AG04449 (cell line): ENCODE data around the gene RUFY3.

Experiments used
- CTCF ChIA-PET: fragments of 350-600 bp; formaldehyde crosslinking; extraction: SDS; loops from one replicate; lab custom pipeline; 2021; ENCODE audit warnings: antibody characterized with exemption; lab: Yijun Ruan, JAX
- POLR2A ChIA-PET: fragments of 400-600, 350-600 bp; formaldehyde crosslinking; extraction: SDS; loops from one replicate; lab custom pipeline; 2020; ENCODE audit warnings: antibody characterized with exemption, inconsistent platforms; lab: Yijun Ruan, JAX
- DNase-seq: peaks from one replicate; pipeline ENCODE4 v3.0.0-alpha.2; 2010; ENCODE audit warnings: low read depth, low spot score
- H3K4me3 ChIP-seq: 2 replicates; pipeline ENCODE4 v1.5.1; 2011; ENCODE audit warnings: low read depth, mild to moderate bottlenecking, control low read depth, low read length
- TF ChIP-seq, protein P1 (sequence below): IDR thresholded peaks from one replicate; pipeline ENCODE4 v1.5.1; 2011; ENCODE audit warnings: mild to moderate bottlenecking, moderate library complexity, low read length, control low read depth, inconsistent platforms; ENCODE audit not compliant: insufficient read depth; ENCODE audit errors: missing control alignments

Gene RUFY3

DNA sequence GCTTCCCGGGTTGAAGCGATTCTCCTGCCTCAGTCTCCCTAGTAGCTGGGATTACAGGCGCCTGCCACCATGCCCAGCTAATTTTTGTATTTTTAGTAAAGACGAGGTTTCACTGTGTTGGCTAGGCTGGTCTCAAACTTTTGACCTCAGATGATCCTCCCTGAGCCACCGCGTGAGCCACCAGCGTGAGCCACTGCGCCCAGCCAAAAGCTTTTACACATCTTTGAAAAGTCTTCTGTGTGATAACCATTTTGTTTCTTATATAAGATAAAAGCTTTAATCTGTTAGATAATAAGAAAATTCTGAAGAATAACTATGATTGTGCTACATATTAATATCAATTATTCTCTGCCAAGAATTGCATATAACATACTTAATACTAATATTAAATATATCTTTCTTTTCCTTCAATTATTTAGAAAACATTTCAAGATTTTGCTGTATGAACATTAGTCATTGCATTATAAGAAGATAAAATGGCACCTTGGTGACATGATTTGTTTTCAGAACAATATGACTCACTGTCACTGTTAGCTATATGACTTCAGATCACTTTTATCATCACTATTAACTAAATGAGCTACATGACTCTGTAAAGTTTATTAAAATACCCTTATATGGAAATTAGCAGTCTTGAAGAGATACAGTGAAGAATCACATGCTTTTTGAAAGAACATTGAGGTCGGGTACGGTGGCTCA lies 33.4 kb downstream of the RUFY3 start:
- CTCF ChIA-PET, result interaction anchor here (1.0 to 1.3 kb wide), 2 partner anchors 68 to 154 kb away, joined by 4 read pairs; no protein-coding TSS in a partner anchor
- H3K4me3 ChIP-seq, result no peak overlapping the region
- TF ChIP-seq, protein P1, sequence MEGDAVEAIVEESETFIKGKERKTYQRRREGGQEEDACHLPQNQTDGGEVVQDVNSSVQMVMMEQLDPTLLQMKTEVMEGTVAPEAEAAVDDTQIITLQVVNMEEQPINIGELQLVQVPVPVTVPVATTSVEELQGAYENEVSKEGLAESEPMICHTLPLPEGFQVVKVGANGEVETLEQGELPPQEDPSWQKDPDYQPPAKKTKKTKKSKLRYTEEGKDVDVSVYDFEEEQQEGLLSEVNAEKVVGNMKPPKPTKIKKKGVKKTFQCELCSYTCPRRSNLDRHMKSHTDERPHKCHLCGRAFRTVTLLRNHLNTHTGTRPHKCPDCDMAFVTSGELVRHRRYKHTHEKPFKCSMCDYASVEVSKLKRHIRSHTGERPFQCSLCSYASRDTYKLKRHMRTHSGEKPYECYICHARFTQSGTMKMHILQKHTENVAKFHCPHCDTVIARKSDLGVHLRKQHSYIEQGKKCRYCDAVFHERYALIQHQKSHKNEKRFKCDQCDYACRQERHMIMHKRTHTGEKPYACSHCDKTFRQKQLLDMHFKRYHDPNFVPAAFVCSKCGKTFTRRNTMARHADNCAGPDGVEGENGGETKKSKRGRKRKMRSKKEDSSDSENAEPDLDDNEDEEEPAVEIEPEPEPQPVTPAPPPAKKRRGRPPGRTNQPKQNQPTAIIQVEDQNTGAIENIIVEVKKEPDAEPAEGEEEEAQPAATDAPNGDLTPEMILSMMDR, result no peak
- POLR2A ChIA-PET, result no interaction called here
- no peak for DNase-seq

DNA sequence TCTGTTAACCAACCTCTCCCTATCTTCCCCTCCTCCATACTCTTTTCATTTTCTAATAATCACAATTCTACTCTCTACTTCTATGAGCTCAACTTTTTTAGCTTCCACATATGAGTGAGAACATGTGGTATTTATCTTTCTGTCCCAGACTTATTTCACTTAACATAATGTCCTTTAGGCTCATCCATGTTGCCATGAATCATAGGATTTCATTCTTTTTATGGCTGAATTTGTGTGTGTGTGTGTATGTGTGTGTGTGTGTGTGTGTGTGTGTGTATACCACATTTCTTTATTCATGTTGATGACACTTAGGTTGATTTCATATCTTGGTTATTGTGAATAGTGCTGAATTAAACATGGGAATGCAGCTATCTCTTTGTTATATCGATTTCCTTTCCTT lies 37.4 kb downstream of the RUFY3 start:
- POLR2A ChIA-PET, result interaction anchor here (0.7 kb wide), 1 partner anchor 211 kb away, joined by 3 read pairs; no protein-coding TSS in a partner anchor
- H3K4me3 ChIP-seq, result no peak overlapping the region
- no peak for DNase-seq
- TF ChIP-seq, protein P1, result no peak
- CTCF ChIA-PET, result interaction anchor here (1.5 to 2.4 kb wide), 4 partner anchors 9 to 107 kb away, joined by 5 to 12 read pairs (median 6); no protein-coding TSS in a partner anchor

DNA sequence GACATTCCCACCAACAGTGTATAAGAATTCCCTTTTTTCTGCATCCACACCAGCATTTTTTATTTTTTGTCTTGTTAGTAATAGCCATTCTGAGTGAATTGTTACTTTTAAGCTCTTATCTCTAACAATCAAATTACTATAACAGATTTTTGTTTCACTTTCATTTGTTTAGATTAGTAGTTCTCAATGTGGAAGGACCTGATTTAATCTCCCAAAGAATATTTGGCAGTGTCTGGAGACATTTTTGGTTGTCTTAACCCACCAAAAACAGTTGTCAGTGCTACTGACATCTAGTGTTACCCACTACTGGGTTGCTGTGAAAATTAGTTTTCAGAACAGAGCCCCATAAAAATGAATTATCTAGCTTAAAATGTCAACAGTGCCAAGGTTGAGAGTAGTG lies 37.9 kb downstream of the RUFY3 start:
- H3K4me3 ChIP-seq, result no peak overlapping the region
- ChIA-PET POLR2A (interaction anchor here (0.7 kb wide), 1 partner anchor 210 kb away, joined by 3 read pairs; no protein-coding TSS in a partner anchor), CTCF (interaction anchor here (1.8 to 2.4 kb wide), 3 partner anchors 10 to 108 kb away, joined by 5 to 12 read pairs (median 7); no protein-coding TSS in a partner anchor)
- TF ChIP-seq, protein P1, result no peak
- DNase-seq, result no peak

DNA sequence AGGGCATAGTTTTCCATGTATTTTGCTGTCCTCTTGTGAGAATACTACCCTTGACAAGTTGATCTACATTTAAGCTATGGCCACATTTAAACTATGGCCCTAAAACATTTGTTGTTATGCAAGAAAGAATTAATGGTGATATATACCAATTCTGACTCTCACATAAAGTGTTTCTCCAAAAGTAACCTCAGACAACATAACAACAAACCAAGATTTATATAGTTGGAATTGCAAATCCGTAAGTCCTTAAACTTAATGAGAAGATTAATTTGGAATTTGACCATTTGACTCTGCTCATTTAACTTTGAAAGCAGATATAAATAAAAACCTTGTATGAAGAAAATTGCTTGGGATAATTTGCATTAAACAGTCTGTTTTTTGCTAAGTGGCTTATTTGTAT lies 38.9 kb downstream of the RUFY3 start:
- no peak for DNase-seq
- no peak overlapping the region for H3K4me3 ChIP-seq
- POLR2A ChIA-PET, result no interaction called here
- CTCF ChIA-PET, result interaction anchor here (0.9 to 2.4 kb wide), 5 partner anchors 10 to 109 kb away, joined by 3 to 12 read pairs (median 4); no protein-coding TSS in a partner anchor
- TF ChIP-seq, protein P1, result no peak

DNA sequence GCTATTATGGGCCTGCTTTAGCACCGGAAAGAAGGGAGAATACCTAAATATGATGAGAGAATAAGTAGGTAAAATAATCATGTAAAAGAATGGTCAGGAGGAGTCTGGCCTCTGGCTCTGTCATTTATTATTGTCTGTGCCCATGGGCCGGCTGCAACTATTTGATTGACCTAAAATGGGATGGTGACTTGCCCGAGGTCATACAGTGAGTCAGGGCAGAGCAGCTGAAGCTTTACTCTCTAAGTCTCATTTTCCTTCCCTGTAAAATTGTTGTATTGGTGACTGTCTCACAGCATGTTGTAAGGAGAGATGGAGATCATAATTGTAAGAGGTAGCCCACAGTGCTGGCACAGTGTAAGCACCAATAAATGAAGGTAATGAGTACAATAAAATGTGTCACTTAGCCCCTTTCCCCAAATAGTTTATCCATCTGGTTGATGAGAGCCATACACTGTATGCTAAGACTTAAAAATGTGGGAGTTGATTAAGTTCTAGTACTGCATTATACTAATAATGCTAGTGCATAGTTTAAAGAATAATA lies 39.6 kb downstream of the RUFY3 start:
- ChIA-PET POLR2A (no interaction called here), CTCF (interaction anchor here (0.9 to 1.2 kb wide), 2 partner anchors 11 to 57 kb away, joined by 3 read pairs; no protein-coding TSS in a partner anchor)
- DNase-seq, result no peak
- no peak overlapping the region for H3K4me3 ChIP-seq
- TF ChIP-seq, protein P1, result no peak

DNA sequence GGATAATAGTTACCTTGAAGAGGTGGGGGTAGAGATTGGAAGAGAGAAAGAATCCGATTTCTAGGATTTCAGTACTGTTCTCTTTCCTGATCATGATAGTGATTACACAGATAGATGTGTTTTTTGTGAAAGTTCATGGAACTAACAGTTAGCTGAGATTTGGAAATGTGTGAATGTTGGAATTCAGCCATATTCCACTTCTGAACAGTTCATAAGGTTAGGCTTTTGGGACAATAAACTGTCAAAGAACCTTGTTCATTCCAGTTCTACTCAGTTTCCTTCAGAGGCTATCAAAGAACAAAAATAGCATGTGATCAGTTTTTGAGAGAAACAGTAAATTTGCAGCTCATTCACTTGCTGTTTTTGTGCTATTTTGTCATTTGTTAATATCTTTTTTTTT lies 43.6 kb downstream of the RUFY3 start:
- TF ChIP-seq, protein P1, result no peak
- ChIA-PET POLR2A (no interaction called here), CTCF (no interaction called here)
- H3K4me3 ChIP-seq, result no peak overlapping the region
- DNase-seq, result no peak
